Suprapubic skin (tissue), 4 donors: Measurements from ENCODE around the gene RNF17. TPM values are rescaled to one million over a fixed set of nuclear protein-coding genes. Genes with fewer than 3 reads are reported as not detected.
"Not testable (repeated sequence)": the region's sequence is repeated elsewhere in the genome, so short reads cannot be mapped to it uniquely, and the experiment has no call there.

ENCODE experiments used
- DNase-seq, 2 donors: peaks; one replicate each; pipeline ENCODE4 v3.0.0-alpha.2; 2019; ENCODE audit warnings: low spot score in 2 of 2
- H3K27ac ChIP-seq: fragments of 200-600 bp; sonication (generic); one replicate; pipeline ENCODE4 v1.5.1; 2019
- H3K27me3 ChIP-seq: fragments of 200-600 bp; sonication (generic); one replicate; pipeline ENCODE4 v1.5.1; 2019
- H3K36me3 ChIP-seq: fragments of 200-600 bp; sonication (generic); one replicate; pipeline ENCODE4 v1.5.1; 2019
- H3K4me1 ChIP-seq: fragments of 200-600 bp; sonication (generic); one replicate; pipeline ENCODE4 v1.5.1; 2019
- H3K4me3 ChIP-seq: fragments of 200-600 bp; sonication (generic); one replicate; pipeline ENCODE4 v1.5.1; 2019; ENCODE audit warnings: mild to moderate bottlenecking
- H3K9me3 ChIP-seq: fragments of 200-600 bp; sonication (generic); one replicate; pipeline ENCODE4 v1.5.1; 2019
- CTCF ChIP-seq, 2 donors: fragments of 200-600 bp in 1 of 2; fragments of 450-650 bp in 1 of 2; sonication (generic) in 1 of 2; IDR thresholded peaks; one replicate each; pipeline ENCODE4 v1.5.1; 2016 to 2019; ENCODE audit warnings: antibody characterized with exemption in 2 of 2, mild to moderate bottlenecking in 1 of 2, moderate library complexity in 1 of 2
- EP300 ChIP-seq: sonication (generic); formaldehyde crosslinking; IDR thresholded peaks from one replicate; pipeline ENCODE4 v1.6.1; 2017; ENCODE audit warnings: antibody characterized with exemption
- POLR2A ChIP-seq, 2 donors: fragments of 450-650 bp; IDR thresholded peaks; one replicate each; pipeline ENCODE4 v1.6.1; 2017; ENCODE audit warnings: antibody characterized with exemption in 2 of 2, mild to moderate bottlenecking in 2 of 2, moderate library complexity in 2 of 2
- POLR2AphosphoS5 ChIP-seq, 3 donors: sonication (generic); formaldehyde crosslinking; IDR thresholded peaks; one replicate each; pipeline ENCODE4 v1.6.1; 2017; ENCODE audit warnings: antibody characterized with exemption in 3 of 3
- WGBS: methylation state at CpG from one replicate; pipeline ENCODE4 v1.1.5; 2018; 5-methylcytosine and 5-hydroxymethylcytosine counted together
- total RNA-seq, 4 donors: library from RNA; depleted of rRNA; stranded (reverse); fragments of >200 nt; gene quantifications; one replicate each; pipeline ENCODE4 v1.1.0, GENCODE V29; 2016

RNF17 gene
- total RNA-seq, 4 donors from 2014 or later, result not detected

- no peaks in the 10 kb centered on the region for H3K27me3 ChIP-seq
- WGBS, result 78% methylated on average over 2 of the region's 2 CpGs
- H3K9me3 ChIP-seq, result peaks cover 3% of the 10 kb centered on the region
- no peak overlapping the region for H3K4me3 ChIP-seq
- no peaks in the 10 kb centered on the region for H3K36me3 ChIP-seq
- no peak overlapping the region for H3K27ac ChIP-seq
- no peak for DNase-seq
- no peaks in the 10 kb centered on the region for H3K4me1 ChIP-seq
- no peak for TF ChIP-seq EP300
- no peak for TF ChIP-seq POLR2AphosphoS5 (IDR thresholded peaks at IDR 0.05)
- no peak for TF ChIP-seq POLR2A (IDR thresholded peaks at IDR 0.05)
- no peak for TF ChIP-seq CTCF (IDR thresholded peaks at IDR 0.05)
Observed at GRCh38 chr13:24821207-24821606, 57.2 kb downstream of the RNF17 start.

- no peaks in the 10 kb centered on the region for H3K36me3 ChIP-seq
- peaks cover 3% of the 10 kb centered on the region for H3K9me3 ChIP-seq
- TF ChIP-seq POLR2AphosphoS5 (IDR thresholded peaks at IDR 0.05) (no peak), CTCF (IDR thresholded peaks at IDR 0.05) (no peak), POLR2A (IDR thresholded peaks at IDR 0.05) (no peak), EP300 (no peak)
- H3K27ac ChIP-seq, result no peak overlapping the region
- no peak overlapping the region for H3K4me3 ChIP-seq
- H3K4me1 ChIP-seq, result no peaks in the 10 kb centered on the region
- no peaks in the 10 kb centered on the region for H3K27me3 ChIP-seq
- 92% methylated on average over 5 of the region's 5 CpGs for WGBS
- DNase-seq, result no peak
Observed at GRCh38 chr13:24822640-24823039, 58.7 kb downstream of the RNF17 start.

GRCh38 chr13:24823122-24823710 is 59.2 kb downstream of the RNF17 start:
- not testable (repeated sequence) for H3K27ac ChIP-seq, H3K9me3 ChIP-seq, H3K4me3 ChIP-seq, H3K4me1 ChIP-seq, H3K27me3 ChIP-seq, H3K36me3 ChIP-seq, DNase-seq
- WGBS, result 85% methylated on average over 5 of the region's 5 CpGs

GRCh38 chr13:24827799-24828198 is 63.8 kb downstream of the RNF17 start:
- WGBS, result 59% methylated on average over 1 of the region's 1 CpG
- no peak for TF ChIP-seq CTCF (IDR thresholded peaks at IDR 0.05)
- no peak for TF ChIP-seq EP300
- TF ChIP-seq POLR2A (IDR thresholded peaks at IDR 0.05), result no peak
- TF ChIP-seq POLR2AphosphoS5 (IDR thresholded peaks at IDR 0.05), result no peak

GRCh38 chr13:24834902-24835510 is 71.0 kb downstream of the RNF17 start:
- H3K36me3 ChIP-seq, result no peaks in the 10 kb centered on the region
- DNase-seq, result no peak
- no peak overlapping the region for H3K4me3 ChIP-seq
- H3K9me3 ChIP-seq, result no peaks in the 10 kb centered on the region
- TF ChIP-seq EP300 (no peak), POLR2AphosphoS5 (IDR thresholded peaks at IDR 0.05) (no peak), CTCF (IDR thresholded peaks at IDR 0.05) (no peak), POLR2A (IDR thresholded peaks at IDR 0.05) (no peak)
- H3K27me3 ChIP-seq, result no peaks in the 10 kb centered on the region
- no peak overlapping the region for H3K27ac ChIP-seq
- WGBS, result 73% methylated on average over 8 of the region's 9 CpGs
- no peaks in the 10 kb centered on the region for H3K4me1 ChIP-seq

More at GRCh38 chr13:24827799-24828198, 63.8 kb downstream of the RNF17 start:
- DNase-seq, result no peak
- H3K4me3 ChIP-seq, result no peak overlapping the region
- no peaks in the 10 kb centered on the region for H3K27me3 ChIP-seq
- H3K9me3 ChIP-seq, result no peaks in the 10 kb centered on the region
- no peaks in the 10 kb centered on the region for H3K4me1 ChIP-seq
- no peaks in the 10 kb centered on the region for H3K36me3 ChIP-seq
- H3K27ac ChIP-seq, result no peak overlapping the region

- not testable (repeated sequence) for H3K36me3 ChIP-seq, H3K27ac ChIP-seq, DNase-seq, H3K4me1 ChIP-seq, H3K9me3 ChIP-seq, H3K27me3 ChIP-seq, H3K4me3 ChIP-seq
- 93% methylated on average over 2 of the region's 2 CpGs for WGBS
Observed at GRCh38 chr13:24837528-24837927, 73.6 kb downstream of the RNF17 start.
